ENCODE measurements around the gene AREL1. TPM values are rescaled to one million over a fixed set of nuclear protein-coding genes. Genes with fewer than 3 reads are reported as not detected.
"Not testable (repeated sequence)": the region's sequence is repeated elsewhere in the genome, so short reads cannot be mapped to it uniquely, and the experiment has no call there.

Gene AREL1
- 14.4 TPM for polyA plus RNA-seq (2012; ENCODE audit: missing spikeins)

- DNase-seq (ENCODE audit: insufficient read length) (peak; percentile 78), FAIRE-seq (peak; percentile 99)
- TF ChIP-seq TAF1 (IDR thresholded peaks at IDR 0.05; ENCODE audit: borderline replicate concordance, low read depth, low read length) (peak; percentile 82; the same call in 1 of the 2 replicates), POLR2A (IDR thresholded peaks at IDR 0.05; ENCODE audit: low read depth, low read length) (peak; percentile 92), POLR2AphosphoS5 (IDR thresholded peaks at IDR 0.05; ENCODE audit: low read depth, low read length) (peak; percentile 85)
These were observed at the start of gene AREL1, which contains the start of gene FCF1 for GRCh38 chr14:74712499-74713394. Gene AREL1 (minus strand): TSS chr14:74713080. CDS start chr14:74685615, 27,465 bp downstream. Gene FCF1 (plus strand): TSS chr14:74713144. CDS start chr14:74713198, 54 bp downstream.

GRCh38 chr14:74758505-74758904, 45.6 kb upstream of the AREL1 start:
- not testable (repeated sequence) for DNase-seq (ENCODE audit: insufficient read length); FAIRE-seq

GRCh38 chr14:74756326-74756725, 43.4 kb upstream of the AREL1 start:
- DNase-seq (ENCODE audit: insufficient read length), result no peak
- TF ChIP-seq POLR2A (IDR thresholded peaks at IDR 0.05; ENCODE audit: low read depth, low read length) (no peak), TAF1 (IDR thresholded peaks at IDR 0.05; ENCODE audit: borderline replicate concordance, low read depth, low read length) (no peak), POLR2AphosphoS5 (IDR thresholded peaks at IDR 0.05; ENCODE audit: low read depth, low read length) (no peak)
- no peak for FAIRE-seq

- no peak for TF ChIP-seq TAF1 (IDR thresholded peaks at IDR 0.05; ENCODE audit: borderline replicate concordance, low read depth, low read length)
- FAIRE-seq (no peak), DNase-seq (ENCODE audit: insufficient read length) (no peak)
These were observed 42.0 kb upstream of the AREL1 start for GRCh38 chr14:74754899-74755298.

GRCh38 chr14:74754157-74754556, 41.3 kb upstream of the AREL1 start:
- FAIRE-seq, result no peak
- TF ChIP-seq TAF1 (IDR thresholded peaks at IDR 0.05; ENCODE audit: borderline replicate concordance, low read depth, low read length) (no peak), POLR2AphosphoS5 (IDR thresholded peaks at IDR 0.05; ENCODE audit: low read depth, low read length) (no peak), POLR2A (IDR thresholded peaks at IDR 0.05; ENCODE audit: low read depth, low read length) (no peak)
- no peak for DNase-seq (ENCODE audit: insufficient read length)

- TF ChIP-seq TAF1 (IDR thresholded peaks at IDR 0.05; ENCODE audit: borderline replicate concordance, low read depth, low read length), result no peak
- TF ChIP-seq POLR2AphosphoS5 (IDR thresholded peaks at IDR 0.05; ENCODE audit: low read depth, low read length), result no peak
- TF ChIP-seq POLR2A (IDR thresholded peaks at IDR 0.05; ENCODE audit: low read depth, low read length), result no peak
- DNase-seq (ENCODE audit: insufficient read length), result no peak
- FAIRE-seq, result no peak
These were observed 34.4 kb upstream of the AREL1 start for GRCh38 chr14:74747237-74747636.

- FAIRE-seq (no peak), DNase-seq (ENCODE audit: insufficient read length) (no peak)
- no peak for TF ChIP-seq POLR2AphosphoS5 (IDR thresholded peaks at IDR 0.05; ENCODE audit: low read depth, low read length)
- TF ChIP-seq TAF1 (IDR thresholded peaks at IDR 0.05; ENCODE audit: borderline replicate concordance, low read depth, low read length), result no peak
- TF ChIP-seq POLR2A (IDR thresholded peaks at IDR 0.05; ENCODE audit: low read depth, low read length), result no peak
These were observed 26.6 kb upstream of the AREL1 start for GRCh38 chr14:74739293-74740030.

GRCh38 chr14:74737753-74738325, 25.0 kb upstream of the AREL1 start:
- DNase-seq (ENCODE audit: insufficient read length), result no peak
- TF ChIP-seq POLR2A (IDR thresholded peaks at IDR 0.05; ENCODE audit: low read depth, low read length) (no peak), TAF1 (IDR thresholded peaks at IDR 0.05; ENCODE audit: borderline replicate concordance, low read depth, low read length) (no peak), POLR2AphosphoS5 (IDR thresholded peaks at IDR 0.05; ENCODE audit: low read depth, low read length) (no peak)
- no peak for FAIRE-seq

- TF ChIP-seq POLR2A (IDR thresholded peaks at IDR 0.05; ENCODE audit: low read depth, low read length) (no peak), TAF1 (IDR thresholded peaks at IDR 0.05; ENCODE audit: borderline replicate concordance, low read depth, low read length) (no peak), POLR2AphosphoS5 (IDR thresholded peaks at IDR 0.05; ENCODE audit: low read depth, low read length) (no peak)
- FAIRE-seq (no peak), DNase-seq (ENCODE audit: insufficient read length) (no peak)
These were observed 22.2 kb upstream of the AREL1 start for GRCh38 chr14:74735125-74735524.

GRCh38 chr14:74733221-74733620, 20.3 kb upstream of the AREL1 start:
- DNase-seq (ENCODE audit: insufficient read length) (no peak), FAIRE-seq (no peak)
- no peak for TF ChIP-seq POLR2AphosphoS5 (IDR thresholded peaks at IDR 0.05; ENCODE audit: low read depth, low read length)
- no peak for TF ChIP-seq TAF1 (IDR thresholded peaks at IDR 0.05; ENCODE audit: borderline replicate concordance, low read depth, low read length)

GRCh38 chr14:74732387-74732786, 19.5 kb upstream of the AREL1 start:
- FAIRE-seq, result no peak
- DNase-seq (ENCODE audit: insufficient read length), result no peak

More at GRCh38 chr14:74732387-74732786, 19.5 kb upstream of the AREL1 start:
- TF ChIP-seq POLR2AphosphoS5 (IDR thresholded peaks at IDR 0.05; ENCODE audit: low read depth, low read length) (no peak), TAF1 (IDR thresholded peaks at IDR 0.05; ENCODE audit: borderline replicate concordance, low read depth, low read length) (no peak), POLR2A (IDR thresholded peaks at IDR 0.05; ENCODE audit: low read depth, low read length) (no peak)
